GM21381 (cell line): ENCODE data around the gene SYT14.
"Not testable (repeated sequence)": the region's sequence is repeated elsewhere in the genome, so short reads cannot be mapped to it uniquely, and the experiment has no call there.

Source experiments
- ATAC-seq: cut with Tn5 transposase; IDR thresholded peaks from one replicate; pipeline ENCODE4 v1.9.1; 2021; ENCODE audit warnings: mild to moderate bottlenecking, moderate library complexity; ENCODE audit not compliant: unreplicated experiment

SYT14 gene

GRCh38 chr1:209931141-209931540 lies 6.9 kb upstream of the SYT14 start:
- ATAC-seq, result no peak

GRCh38 chr1:209936125-209936524 lies 1.9 kb upstream of the SYT14 start:
- ATAC-seq, result no peak

- ATAC-seq, result no peak
These were observed 7.4 kb downstream of the SYT14 start for GRCh38 chr1:209945377-209945776.

- no peak for ATAC-seq
These were observed 10.1 kb downstream of the SYT14 start for GRCh38 chr1:209948155-209948554.

- ATAC-seq, result no peak
These were observed 18.1 kb downstream of the SYT14 start for GRCh38 chr1:209956116-209956515.

- ATAC-seq, result no peak
These were observed 21.6 kb downstream of the SYT14 start for GRCh38 chr1:209959623-209960022.

- no peak for ATAC-seq
These were observed 22.9 kb downstream of the SYT14 start for GRCh38 chr1:209960926-209961325.

GRCh38 chr1:209962388-209962787 lies 24.4 kb downstream of the SYT14 start:
- ATAC-seq, result no peak

- ATAC-seq, result no peak
These were observed 24.8 kb downstream of the SYT14 start for GRCh38 chr1:209962856-209963255.

- no peak for ATAC-seq
These were observed 28.0 kb downstream of the SYT14 start for GRCh38 chr1:209965996-209966395.

GRCh38 chr1:209978721-209979120 lies 40.7 kb downstream of the SYT14 start:
- not testable (repeated sequence) for ATAC-seq

GRCh38 chr1:209983953-209984352 lies 45.9 kb downstream of the SYT14 start:
- ATAC-seq, result no peak

- ATAC-seq, result no peak
These were observed 47.0 kb downstream of the SYT14 start for GRCh38 chr1:209985002-209985401.

GRCh38 chr1:209988706-209989105 lies 50.7 kb downstream of the SYT14 start:
- ATAC-seq, result no peak

GRCh38 chr1:209989525-209989924 lies 51.5 kb downstream of the SYT14 start:
- no peak for ATAC-seq

GRCh38 chr1:209993061-209993830 lies 55.2 kb downstream of the SYT14 start:
- no peak for ATAC-seq

- no peak for ATAC-seq
These were observed 58.3 kb downstream of the SYT14 start for GRCh38 chr1:209996348-209996747.

GRCh38 chr1:209999005-209999404 lies 61.0 kb downstream of the SYT14 start:
- no peak for ATAC-seq

- ATAC-seq, result no peak
These were observed 63.7 kb downstream of the SYT14 start for GRCh38 chr1:210001751-210002150.

- ATAC-seq, result no peak
These were observed 65.5 kb downstream of the SYT14 start for GRCh38 chr1:210003501-210003900.

GRCh38 chr1:210010161-210010560 lies 72.1 kb downstream of the SYT14 start:
- no peak for ATAC-seq

GRCh38 chr1:210021145-210021860 lies 83.3 kb downstream of the SYT14 start:
- no peak for ATAC-seq
